GM18870 (cell line): Measurements from ENCODE around the gene ANTXR1.

ENCODE experiments used
- ATAC-seq: cut with Tn5 transposase; IDR thresholded peaks from one replicate; pipeline ENCODE4 v1.9.1; 2021; ENCODE audit warnings: moderate library complexity; ENCODE audit not compliant: unreplicated experiment

ANTXR1 gene

GRCh38 chr2:69131452-69131851 is 118.5 kb downstream of the ANTXR1 start:
- no peak for ATAC-seq

DNA sequence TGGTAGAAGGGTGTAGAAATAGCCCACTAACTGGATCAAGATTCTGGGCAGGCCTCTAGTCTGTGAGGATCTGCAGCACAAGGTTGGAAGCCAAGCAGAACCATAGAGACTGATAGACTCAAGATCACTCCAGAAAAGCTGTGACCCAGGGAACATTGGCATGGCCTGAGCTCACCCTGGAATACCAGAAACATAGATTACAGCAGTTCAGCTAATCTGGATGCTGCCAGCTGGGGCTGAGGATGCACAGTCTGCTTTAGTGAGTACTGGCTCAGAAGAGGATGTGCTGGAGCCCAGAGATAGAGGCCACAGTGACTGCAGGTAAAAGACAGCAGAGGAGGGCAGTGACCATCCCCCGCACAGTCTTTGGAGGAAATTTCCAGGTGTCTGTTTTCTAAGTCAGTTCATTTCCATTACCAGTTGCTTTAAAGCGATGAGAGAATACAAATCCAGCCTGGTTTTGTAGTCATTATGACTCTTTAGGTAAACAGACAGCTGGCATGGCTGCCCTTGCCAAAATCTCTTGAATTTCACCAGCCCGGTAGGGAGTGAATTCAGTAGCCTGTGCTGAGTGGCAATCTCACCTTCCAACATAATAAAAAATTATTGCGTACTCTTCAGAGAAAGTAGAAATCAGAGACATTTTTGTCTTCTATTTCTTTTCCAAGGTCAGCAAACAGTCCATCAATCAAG is 119.2 kb downstream of the ANTXR1 start:
- no peak for ATAC-seq

DNA sequence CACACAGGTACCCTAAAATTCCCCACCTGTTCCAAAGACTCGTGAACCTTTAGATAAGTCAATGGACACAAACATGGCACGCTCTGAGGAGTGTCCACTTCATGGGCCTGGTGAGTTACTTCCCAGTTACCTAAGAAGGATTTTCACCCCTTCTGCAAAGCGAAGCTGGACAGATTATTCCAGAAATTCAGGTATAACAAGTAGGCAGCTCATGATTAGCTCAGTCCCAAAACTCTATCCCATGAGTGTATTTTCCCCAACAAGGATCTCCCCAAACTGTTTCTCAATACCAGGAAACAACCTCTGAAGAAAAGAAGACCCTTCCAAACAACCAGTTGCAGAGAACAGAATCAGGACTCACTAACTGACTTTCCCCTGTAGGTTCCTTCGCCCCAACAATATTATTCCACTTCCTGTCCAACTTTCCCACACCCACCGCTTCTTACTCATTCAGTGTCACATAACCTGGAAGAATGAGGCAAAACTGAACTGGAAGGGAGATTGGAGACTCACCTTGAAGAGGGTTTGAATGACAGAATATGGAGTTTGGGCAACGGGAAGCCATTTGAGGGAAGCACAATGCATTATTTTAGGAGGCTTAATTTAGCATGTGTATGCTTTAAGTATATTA is 120.1 kb downstream of the ANTXR1 start:
- no peak for ATAC-seq

DNA sequence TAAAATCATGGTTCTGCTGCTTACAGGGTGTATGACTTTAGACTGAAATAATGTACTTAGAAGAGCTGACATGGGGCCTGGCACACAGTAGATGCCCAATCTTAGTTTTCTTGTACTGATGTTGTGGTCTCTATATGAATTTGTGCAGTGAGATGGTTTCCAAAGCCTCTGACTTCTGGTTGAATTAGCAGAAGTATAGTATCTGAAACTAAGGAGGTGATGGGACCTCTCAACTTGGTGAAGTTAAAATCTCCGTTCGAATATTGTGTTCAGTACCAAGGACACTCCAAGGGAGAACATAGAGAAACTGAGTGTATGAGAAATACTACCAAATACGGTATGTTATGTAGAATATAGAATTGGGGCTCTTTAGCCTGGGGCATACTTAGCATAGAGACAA is 120.9 kb downstream of the ANTXR1 start:
- ATAC-seq: no peak

DNA sequence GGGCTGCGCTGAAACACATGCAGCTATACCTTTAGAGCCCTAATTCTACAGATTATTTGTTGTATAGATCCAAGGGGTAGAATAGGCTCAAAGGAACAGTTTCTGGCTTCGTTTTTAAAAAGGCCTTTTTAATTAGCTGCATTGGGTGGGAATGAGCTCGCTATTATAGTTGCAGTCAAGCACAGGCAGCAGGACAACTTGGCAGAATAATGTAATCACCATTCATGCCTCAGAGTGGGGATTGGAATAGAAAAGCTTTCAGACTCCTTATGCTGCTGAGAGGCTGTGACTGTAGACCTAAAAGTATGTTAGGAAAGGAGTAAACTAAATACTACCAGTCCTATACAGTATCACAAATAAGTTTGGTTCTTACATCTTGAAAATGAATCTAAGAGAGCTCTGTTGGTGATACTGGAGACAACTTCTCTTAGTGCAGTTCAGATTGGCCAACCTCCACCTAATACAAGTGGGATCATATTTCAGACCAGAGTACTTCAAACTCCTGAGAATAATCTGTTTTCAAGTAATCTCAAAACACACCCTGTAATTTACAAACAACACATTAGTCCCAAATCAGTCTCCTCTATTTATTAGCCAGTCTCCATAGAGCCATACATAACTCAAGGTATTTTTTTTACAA is 121.4 kb downstream of the ANTXR1 start:
- no peak for ATAC-seq

DNA sequence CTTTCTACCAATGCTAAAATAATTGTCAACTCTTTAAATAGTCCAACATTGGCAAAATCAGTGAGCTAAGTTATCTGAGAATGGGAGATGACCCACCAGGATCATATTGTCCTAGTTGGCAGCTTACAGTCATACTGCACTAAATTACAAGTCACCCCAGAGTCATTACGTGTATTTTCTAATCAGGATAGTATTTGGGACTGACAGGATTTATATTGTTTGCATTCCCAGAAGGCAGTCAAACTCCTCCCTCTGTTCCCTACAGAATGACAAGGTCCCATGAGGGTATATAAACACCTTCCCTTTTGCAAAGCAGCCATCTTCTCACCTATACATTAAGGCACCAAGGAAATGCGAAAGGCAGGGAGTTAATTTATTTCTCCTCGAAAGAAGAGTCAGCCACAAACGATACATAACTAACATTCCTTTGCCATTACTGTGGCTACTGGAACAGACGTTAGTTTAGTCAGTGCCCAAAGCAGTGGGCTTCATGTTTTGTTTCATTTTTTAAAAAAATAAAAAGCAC is 125.3 kb downstream of the ANTXR1 start:
- ATAC-seq: no peak

DNA sequence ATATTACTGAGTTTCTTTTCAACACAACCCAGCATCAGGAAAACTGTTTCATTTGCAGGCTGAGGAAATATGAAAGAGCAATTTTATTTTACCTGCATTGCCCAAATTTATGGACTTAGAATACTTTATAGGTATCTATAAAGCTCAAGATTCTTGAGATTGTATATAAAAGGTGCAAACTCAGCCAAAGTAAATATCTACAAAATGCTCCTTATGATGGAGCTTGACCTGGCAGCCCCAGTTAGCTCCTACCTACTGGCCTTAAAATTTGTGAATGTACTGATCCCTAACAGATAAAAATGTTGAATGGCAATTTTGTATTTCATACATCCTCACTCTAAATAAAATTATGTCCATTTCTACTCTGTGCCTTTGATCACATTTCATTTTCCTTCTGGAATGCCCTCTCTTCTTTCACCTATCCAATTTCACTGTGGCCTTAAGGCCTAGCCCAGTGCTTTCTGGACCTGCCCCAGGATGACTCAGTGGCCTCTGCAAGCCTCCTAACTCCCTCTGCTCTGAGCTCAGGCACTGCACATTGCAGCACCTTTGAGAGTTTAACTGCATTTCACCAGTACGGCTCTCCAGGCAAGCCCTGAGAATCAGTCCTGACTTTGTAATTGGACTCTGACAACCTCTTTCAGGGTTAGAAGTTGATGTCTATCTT is 125.9 kb downstream of the ANTXR1 start:
- ATAC-seq: no peak

DNA sequence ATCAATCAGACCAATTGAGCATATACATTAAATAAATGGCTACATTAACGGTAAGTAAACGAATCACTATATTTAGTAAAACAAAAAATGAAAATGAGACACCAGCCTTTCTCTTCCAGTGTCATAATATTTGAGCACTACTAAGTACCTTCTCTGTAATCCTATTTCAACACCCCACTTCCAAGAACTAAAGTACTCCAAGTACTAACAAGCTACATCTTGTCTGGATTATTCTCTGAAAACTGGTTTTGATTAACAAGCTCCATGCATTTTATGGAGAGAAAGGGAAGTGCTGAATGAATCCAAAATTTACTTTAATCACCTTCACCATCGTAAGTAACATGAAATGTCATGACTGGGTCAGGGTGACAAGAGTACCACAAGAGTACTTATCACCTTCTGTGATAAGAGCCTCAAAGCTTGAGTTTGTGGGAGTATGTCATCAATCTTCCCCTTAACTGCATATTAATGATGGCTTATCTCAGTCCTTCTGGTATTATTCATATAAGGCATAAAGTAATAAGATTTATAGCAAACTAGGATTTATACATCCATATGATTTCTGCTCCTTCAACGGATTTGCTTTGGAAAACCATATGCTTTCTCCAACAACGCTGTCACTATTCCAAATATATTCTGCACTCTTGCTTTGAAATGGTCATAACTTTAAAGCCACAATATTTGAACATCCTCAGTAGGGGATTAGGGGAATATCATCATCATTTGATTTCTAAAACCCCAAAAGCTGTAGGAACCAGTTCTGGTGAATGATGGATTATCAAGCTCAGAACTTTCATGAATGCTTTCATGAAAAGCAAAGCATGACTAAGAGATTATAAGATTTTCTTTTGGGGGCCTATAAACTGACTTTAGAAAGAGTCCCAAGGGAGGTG is 127.0 kb downstream of the ANTXR1 start:
- no peak for ATAC-seq

GRCh38 chr2:69141061-69141460 is 128.1 kb downstream of the ANTXR1 start:
- ATAC-seq: no peak

- ATAC-seq: no peak
Observed at GRCh38 chr2:69143748-69144360, 130.9 kb downstream of the ANTXR1 start.

- no peak for ATAC-seq
Observed at GRCh38 chr2:69145204-69145603, 132.2 kb downstream of the ANTXR1 start.

DNA sequence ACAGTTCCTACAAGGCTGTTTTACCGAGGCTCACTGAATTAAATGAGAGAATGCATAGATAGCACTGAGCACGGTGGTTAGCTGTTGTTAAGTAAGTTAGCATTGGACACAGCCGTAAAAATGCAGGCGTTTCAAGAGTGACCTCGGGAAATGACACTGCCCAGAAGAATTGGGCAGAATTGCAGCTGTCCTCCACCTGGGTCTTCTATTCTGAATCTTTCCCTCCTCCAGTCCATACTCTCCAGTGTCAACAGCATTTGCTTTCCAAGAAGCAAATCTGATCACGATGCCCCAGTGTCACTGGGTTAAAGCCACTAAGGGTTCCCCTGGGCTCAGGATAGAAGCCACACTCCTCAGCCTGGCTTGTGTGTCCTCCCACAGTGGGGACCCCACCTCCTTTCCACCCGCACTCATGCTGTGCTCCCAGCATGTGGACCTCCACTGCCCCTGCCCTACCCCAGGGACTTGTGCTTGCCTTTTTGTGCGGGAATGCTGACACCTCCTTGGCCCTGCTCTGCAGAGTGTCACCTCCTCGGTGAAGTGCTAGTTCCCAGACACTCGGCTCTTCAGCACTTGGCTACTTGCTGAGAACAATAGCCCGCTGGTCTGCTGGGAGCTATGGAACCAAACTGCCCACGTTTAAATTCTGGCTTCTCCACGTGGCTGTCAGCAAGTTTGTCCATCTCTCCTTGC is 135.0 kb downstream of the ANTXR1 start:
- ATAC-seq: no peak

DNA sequence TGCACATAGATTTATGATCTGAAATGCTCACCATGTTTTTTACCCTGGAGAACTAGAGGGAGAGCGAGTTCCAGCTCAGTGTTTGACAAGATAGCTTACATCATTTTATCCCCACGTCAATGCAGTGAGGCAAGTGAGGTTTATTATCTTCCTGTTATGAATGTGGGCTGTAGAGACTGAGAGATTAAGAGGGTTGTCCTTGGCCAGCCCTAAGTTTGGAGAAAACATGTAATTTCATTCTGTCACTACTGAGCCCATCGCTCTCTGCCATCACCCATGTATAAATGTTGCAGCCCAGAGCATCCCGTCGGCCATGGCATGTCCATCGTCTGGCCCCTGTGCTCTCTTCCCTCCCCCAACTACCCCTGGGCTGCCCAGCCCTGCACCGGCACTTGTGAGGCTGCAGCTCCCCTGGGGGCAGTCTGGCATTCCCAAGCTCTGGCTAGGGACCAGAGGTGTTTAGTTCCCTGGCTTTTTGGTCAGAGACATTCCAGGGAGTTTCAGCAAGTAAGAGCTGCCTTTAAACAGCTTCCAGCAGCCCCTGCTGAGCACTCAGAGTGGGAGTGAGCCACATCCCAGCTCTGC is 136.7 kb downstream of the ANTXR1 start:
- no peak for ATAC-seq

DNA sequence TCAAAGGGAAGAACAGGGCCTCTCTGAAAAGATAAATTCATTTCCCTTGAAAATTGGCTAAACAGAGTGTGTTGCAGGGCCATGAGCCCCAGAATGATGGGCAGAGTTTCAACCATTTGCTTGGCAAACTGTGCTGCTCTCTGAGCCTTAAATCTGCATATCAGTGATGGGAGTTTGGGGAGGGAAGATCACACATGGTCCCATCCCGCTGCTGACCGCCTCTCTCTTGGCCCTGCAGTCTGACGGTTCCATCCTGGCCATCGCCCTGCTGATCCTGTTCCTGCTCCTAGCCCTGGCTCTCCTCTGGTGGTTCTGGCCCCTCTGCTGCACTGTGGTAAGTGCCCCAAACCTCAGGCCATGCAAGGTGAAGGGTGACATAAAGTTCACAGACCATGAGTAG is 139.0 kb downstream of the ANTXR1 start:
- ATAC-seq: no peak

GRCh38 chr2:69152847-69153583 is 140.0 kb downstream of the ANTXR1 start:
- ATAC-seq: no peak

GRCh38 chr2:69154106-69154505 is 141.1 kb downstream of the ANTXR1 start:
- no peak for ATAC-seq

DNA sequence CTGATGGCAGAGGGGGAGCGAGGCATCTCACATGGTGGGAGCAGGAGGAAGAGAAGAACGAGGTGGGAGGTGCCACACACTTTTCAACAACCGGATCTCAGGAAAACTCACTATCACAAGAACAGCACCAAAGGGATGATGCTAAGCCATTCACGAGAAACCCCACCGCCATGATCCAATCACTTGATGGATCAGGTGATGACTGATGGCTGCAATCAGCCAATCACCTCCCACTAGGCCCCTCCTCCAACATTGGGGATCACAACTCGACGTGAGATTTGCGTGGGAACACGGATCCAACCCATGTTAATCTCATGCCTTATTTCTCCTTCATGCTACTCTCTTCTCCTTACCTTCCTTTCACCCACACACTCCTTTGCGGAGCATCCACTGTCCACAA is 143.6 kb downstream of the ANTXR1 start:
- ATAC-seq: no peak

- no peak for ATAC-seq
Observed at GRCh38 chr2:69157441-69157840, 144.5 kb downstream of the ANTXR1 start.

DNA sequence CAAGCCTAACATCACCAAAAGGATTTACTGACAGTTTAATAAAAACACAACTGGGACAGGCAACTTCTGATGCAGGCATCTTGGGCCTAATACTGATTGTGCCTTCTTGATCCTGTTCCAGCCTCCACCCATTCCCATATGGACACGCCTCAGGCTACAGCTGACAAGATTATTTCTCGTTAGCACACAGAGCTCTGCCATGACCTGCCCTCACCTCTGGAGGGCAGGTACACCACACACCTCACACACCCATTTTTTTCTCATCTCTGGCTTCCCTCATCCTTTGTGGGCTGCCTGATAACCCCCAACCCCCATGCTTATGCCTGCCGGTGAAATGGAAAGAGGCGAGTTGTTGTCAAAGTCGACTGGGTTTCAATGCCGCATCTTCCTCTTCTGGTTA is 147.0 kb downstream of the ANTXR1 start:
- no peak for ATAC-seq
